Astrocyte of the hippocampus (primary cell): ENCODE measurements around the gene REPIN1.

Experiments
- DNase-seq: peaks from one replicate; pipeline ENCODE4 v3.0.0; 2011; ENCODE audit warnings: low read depth, low spot score

Gene REPIN1

DNA sequence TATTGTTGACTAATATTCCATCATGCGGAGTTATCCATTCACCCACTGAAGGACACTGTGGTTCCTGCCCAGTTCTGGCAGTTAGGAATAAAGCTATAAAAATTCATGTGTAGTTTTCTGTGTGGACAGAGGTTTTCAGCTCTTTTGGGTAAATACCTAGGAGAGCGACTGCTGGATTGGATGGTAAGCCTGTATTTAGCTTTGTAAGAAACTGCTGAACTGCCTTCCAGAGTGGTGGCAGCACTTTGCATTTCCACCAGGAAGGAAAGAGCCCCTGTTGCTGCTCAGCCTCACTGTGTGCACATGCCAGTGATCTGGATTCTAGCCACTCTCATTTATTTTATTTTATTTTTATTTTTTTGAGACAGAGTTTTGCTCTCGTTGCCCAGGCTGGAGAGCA, 24.7 kb downstream of the REPIN1 start:
- no peak for DNase-seq

DNA sequence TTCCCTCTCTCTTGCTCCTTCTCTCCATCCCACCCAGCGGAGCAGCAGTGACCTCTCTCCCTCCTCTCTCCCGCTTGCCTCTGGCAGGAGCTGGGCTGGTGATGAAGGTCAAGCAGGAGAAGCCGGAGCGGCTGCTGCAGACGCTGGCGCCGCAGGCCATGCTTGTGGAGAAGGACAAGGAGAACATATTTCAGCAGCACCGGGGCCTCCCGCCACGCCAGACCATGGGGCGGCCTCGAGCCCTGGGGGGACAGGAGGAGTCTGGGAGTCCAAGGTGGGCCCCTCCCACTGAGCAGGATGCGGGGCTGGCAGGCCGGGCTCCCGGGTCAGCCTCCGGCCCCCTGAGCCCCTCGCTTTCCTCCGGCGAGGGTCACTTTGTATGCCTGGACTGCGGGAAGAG, 27.8 kb downstream of the REPIN1 start:
- no peak for DNase-seq

DNA sequence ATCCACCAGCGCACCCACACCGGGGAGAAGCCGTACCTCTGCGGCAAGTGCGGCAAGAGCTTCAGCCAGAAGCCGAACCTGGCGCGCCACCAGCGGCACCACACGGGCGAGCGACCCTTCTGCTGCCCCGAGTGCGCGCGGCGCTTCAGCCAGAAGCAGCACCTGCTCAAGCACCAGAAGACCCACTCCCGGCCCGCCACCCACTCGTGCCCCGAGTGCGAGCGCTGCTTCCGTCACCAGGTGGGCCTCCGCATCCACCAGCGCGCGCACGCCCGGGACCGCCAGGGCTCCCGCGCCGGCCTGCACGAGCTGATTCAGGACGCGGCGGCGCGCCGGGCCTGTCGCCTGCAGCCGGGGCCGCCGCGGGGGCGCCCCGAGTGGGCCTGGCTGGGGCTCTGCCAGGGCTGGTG, 28.2 kb downstream of the REPIN1 start:
- no peak for DNase-seq

DNA sequence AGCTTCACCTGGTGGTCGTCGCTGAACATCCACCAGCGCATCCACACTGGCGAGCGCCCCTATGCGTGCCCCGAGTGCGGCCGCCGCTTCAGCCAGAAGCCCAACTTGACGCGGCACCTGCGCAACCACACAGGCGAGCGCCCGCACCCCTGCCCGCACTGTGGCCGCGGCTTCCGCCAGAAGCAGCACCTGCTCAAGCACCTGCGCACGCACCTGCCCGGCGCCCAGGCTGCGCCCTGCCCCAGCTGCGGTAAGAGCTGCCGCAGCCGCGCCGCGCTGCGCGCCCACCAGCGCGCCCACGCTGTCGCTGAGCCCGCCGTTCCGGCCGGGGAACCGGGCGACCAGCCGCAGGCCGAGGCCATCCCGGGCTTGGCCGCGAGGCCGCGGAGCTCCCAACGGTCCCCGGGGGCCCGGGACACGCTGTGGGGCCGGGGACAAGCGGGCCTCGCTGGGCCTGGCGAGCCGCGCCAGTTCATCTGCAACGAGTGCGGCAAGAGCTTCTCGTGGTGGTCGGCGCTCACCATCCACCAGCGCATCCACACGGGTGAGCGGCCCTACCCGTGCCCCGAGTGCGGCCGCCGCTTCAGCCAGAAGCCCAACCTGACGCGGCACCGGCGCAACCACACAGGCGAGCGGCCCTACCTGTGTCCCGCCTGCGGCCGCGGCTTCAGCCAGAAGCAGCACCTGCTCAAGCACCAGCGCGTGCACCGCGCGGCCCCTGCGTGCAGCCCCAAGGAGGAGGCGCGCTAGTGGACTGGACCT, 28.9 kb downstream of the REPIN1 start:
- DNase-seq = no peak

DNA sequence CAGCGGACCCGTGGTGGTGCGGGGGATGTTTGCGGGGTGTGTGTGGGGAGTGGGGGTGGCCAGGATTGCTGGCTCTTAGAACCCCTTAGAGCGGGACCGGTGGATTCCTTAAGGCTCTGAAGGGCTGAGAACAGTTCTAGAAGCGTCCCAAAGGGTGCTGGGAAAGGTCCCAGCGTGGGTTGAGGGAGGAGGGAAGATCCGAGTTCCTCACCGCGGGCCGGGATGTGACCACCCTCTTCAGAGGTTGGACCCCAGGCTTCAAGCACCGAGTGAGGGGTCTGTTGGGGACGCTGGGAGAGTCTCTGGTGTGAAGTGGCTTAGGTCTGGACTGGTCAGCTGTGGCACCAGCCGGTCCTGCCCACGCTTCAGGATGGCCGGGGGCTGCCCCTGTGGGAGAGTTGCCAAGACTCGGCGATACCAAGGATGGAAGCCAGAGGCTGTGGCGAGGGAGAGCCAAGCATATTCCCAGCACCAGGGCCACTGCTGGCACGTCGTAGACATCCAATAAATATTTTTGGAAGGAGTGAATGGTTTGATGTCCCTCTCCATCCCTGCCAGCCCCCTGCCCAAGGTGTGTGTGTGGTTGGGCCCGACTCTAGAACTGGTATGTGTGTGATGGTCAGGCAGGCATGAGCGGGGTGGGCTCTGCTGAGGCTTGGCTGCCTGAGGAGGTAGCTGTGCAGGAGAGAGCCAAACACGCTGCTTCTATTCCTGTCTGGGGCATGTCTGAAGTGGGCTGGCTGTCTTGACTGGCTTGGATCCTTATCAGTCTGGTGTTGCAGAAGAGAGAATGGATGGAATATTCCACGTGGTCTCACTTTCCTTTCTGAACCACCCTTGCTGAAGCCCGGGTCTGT, 29.7 kb downstream of the REPIN1 start:
- no peak for DNase-seq

DNA sequence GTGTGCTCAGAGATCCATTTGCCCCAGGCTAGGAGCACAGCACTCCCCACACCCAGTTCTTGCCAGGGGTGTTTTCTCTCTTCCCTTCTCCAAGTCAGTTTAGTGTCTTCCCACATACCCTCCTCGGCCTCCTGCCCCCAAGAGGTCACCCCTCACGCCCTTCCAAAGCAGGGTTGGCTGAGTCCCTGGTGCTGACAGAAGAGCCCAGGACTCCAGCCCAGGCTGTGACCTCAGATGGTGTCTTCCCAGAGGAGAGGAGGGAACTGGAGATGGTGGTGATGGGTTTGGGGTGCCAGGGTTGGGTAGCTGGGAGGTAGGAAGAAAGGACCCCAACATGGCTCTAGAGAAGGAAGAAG, 30.3 kb downstream of the REPIN1 start:
- DNase-seq = no peak

DNA sequence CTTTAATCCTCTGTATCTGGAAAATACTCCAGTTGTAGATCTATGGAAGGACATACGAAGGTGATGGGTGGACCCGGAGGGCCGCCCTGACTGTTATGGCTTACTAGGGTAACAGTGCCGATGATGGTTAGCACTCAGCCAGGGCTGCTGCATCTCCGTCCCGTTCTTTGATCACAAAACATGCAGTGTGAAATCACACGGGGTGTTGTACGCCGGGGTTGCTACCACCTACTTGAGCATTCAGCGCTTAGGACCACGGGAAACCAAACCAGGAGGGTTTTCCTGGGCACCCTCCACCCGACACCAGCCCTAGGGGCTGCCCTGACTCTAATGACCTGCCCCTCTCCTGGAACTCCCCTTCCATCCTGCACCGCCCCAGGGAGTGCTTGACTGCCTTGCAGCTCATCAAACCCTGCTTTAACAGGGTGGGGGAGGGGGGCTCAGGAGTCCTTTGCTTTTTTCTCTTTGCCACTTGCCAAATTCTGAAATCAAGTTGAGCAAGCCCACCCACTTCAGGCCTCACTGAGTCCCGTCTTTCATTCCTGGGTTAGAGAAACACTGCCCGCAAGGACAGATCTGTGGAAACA, 30.9 kb downstream of the REPIN1 start:
- DNase-seq = no peak

DNA sequence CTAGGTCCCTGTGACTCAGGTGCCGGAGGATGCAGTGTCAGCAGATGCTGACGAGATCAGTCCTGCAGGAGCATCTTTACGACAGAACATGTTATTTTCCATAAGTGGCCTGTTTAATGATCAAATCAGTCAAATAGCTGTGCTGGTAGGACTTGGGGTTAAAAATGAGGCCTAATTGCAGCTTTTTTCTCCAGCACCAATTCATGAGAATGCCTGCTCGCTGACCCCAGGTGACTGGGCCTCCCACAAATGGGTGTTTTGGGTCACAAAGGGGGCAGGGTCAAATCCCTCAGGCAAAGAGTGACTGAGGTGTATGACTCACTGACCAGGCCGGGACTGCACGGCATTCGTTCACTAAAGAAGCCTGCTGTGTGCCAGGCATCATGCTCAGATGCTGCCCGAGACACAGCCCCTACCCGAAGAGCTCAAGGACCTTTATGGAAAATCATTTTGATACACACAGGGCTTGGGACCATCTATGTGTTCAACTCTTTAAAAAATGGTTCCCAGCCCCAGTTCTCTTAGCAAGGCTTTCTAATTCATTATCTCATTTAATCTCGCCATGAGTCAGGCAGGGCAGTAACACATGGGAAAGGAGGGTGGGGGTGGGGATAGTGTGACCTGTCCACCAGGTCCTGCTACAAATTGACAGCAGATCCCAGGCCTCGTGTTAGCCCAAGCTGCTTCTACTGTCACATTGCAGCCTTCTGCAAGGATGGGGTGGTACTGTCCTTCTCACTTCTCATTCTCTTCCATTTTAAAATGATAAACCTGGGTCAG, 31.6 kb downstream of the REPIN1 start:
- peak; percentile 58 for DNase-seq

DNA sequence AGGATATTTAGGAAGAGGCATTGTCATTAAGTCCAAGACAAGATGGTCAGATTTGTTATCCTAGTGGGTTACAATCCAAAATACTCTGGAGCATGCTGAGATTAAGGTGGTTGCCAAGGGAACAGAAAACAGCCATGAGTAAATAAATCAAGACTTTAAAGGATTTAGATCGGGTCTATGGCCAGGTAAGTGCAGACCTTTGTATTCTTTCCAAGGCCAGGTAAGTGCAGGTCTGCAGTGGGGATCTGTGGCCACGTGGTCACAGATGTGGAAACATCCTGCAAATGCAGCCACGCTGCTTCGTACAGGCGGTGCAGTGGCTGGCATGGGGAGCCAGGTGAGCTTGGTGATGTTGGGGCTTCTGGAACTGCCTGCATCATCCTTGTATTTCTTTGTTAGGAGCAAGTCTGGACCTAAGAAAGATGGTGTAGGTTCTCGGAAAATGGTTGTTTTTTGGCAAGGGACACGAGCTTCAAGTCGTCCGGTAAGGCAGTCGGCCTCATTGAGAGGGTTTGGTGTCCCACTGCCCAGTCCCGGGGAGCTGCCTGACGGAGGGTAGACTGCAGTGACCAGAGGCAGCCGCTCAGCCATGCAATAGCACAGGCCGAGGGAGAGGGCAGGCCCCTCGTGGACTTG, 32.3 kb downstream of the REPIN1 start:
- no peak for DNase-seq

DNA sequence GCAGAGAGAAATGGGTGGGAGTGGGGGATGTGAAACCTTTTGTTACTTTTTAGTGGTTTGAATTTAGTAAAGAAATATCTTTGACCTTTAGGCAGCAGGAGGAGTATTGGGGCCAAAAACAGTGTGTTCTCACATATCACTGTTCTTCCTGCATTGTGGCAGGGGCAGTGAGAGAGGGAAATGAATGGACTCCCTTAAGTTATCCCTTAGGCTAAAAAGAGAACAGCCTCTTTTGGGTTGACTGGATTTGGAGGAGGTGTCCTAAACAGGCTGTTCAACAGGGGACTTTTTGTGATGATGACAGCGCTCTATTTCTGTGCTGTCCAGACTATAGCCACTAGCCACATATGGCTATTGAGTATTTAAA, 32.8 kb downstream of the REPIN1 start:
- no peak for DNase-seq

DNA sequence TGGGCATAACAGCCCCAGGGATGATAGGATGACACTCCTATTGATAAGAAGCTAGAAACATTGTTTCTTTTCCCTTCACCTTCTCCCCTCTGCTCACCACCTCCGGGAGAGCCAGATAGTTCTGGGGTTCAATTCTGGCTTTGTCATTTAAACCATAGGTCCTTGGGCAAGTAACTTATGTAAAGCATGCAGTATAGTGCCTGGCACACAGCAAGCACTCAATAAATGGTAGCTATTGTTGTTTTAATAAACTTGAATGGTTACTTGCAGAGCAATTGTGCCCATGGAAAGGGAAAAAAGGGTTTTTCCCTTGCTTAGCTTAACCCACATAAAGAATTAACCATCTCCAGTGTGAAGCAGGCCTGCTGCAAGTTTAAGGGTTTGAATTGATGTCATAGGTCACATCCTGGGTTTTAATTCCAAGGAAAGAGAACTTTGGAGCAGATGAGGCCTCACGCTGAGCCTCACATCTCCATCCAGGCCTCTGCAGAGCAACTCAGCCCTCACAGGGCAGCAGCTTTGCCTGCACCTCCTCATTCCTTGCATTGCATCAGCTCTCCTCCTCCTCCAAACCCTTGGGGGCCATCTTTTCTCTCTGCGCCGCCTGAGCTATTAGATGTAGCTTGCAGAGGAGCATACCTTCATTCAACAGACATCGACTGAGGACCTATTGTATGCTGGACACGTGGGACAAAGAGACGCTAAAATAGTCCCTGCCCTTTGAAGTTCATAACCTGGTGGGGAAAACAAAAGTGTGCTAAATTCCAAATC, 33.4 kb downstream of the REPIN1 start:
- no peak for DNase-seq

DNA sequence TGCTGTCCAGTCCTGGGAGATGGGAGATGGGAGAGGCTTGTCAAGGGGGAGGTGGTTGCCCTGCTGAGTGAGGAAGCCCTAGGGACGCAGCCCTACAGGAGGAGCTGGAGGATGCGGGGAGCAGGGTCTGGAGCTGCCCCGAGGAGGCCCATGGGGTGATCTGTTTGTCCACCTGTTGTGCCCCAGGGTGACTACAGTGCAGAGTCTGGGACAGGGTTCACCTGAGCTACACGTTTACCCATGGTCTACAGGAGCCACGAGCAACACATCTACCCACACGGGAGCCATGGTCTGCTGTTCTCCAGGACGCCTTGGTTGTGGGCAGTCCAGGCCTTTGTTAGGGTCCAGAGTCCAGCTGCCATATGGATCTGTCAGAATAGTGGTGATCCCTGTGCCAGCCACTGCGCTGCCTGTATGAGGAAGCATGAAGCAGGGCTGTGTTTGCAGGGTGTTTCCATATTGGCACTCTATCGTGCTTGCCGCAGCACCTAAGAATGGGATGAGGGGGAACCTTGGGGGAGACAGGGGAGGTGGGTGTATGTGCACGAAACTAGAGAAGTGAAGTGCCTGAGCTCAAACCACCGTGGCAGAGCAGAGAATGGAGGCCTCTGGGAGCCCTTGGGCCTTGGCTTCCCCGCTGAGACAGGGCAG, 34.2 kb downstream of the REPIN1 start:
- no peak for DNase-seq

DNA sequence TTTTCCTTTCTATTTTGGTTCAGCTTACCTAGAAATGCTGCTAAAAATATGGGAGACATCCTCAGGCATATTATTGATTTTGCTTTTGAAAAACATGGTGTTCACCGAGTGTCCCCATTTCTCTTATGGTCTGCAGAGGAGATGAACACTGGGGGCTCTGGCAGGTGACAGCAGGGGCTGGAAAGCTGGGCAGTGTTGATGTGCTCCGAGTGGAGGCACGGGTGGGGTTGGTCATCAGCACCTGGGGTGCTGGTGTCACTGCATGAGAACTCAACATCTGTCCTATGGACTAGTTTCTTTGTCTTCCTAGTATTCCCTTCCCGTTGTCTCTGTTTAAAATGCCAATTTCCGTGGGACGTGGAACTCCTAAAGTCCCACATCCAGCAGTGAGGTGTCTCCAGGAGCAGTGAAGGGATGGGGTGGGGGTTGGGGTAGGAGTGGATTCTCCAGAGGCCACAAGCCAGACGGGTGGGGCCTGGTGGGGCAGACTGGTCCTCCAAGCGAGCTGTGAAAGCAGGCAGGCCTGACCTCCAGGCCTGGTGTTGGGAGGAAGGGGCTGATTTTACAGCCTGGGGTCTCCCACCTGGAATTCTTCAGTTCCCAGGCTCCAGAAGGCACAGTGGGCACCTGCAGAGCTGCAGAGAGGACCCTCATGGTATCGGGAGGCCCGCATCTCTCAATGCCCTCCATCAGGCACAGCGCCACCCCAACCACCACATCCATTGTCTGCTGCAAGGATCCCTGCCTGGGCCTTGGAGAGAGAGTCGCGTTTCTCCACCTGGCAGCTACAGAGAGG, 35.0 kb downstream of the REPIN1 start:
- no peak for DNase-seq

DNA sequence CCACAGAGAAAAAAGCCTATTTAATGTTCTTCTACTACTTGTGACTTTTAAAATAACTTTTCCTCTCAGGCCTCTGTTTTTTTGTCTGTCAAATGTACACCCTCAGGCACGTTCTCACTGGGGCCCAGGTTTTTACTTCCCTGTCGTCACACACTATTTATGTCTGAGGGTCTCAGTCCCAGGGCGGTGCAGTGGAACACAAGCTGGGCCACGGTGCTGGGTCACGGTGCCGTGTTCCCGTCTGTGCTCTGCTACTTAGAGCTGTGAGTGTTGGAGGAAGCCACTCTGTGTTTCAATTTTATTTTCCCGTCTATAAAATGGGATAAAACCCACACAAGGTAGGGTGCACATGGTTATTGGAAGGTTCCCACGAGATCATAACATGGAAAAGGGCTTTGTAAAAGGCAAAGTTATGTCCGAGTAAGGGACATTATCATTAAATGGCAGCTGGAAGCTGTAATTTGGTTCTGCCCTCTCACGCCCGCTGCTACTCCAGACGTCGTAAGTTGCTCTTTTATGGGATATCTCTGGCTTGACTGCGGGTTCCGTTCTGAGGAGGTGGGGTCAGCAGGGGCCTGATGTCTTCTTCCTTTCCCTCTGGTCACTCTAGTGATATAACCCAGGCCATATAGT, 35.7 kb downstream of the REPIN1 start:
- no peak for DNase-seq

DNA sequence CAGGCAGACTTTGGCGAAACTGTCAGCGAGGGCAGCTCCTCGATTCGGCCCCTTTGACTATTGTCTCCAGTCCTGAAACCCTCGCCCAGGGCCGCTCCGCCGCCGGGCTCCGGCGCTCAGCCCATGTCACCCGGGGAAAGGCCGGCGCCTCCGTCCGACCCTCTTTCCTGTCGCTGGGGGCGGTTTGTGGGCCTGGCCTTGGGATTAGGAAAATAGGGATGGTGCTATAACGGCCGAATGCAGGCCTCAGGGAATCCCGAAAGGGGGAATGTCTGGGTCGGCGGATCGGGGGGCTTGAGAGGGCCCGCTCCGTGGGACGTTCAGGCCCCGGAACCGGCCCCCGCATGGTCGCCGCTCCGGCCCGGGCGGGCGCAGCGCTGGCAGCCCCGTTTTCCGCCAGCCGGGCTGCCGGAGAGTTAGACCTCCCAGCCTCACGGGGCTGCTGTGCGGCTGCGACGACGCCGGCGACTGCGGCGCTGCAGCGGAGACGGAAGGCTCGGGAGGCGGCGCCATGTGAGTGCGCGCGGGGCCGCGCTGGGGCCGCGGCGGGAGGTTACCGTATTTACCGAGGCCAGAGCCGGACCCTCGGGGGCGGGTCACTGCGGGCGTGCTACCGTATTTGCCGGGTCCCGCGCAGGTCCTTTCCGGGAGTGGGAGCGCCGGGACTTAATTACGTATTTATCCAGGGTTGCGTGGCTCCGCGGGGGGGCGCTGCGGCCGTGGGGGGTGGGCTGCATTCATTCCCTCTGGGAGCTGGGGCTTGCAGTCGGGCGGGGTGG, 36.4 kb downstream of the REPIN1 start:
- peak; percentile 96 for DNase-seq

DNA sequence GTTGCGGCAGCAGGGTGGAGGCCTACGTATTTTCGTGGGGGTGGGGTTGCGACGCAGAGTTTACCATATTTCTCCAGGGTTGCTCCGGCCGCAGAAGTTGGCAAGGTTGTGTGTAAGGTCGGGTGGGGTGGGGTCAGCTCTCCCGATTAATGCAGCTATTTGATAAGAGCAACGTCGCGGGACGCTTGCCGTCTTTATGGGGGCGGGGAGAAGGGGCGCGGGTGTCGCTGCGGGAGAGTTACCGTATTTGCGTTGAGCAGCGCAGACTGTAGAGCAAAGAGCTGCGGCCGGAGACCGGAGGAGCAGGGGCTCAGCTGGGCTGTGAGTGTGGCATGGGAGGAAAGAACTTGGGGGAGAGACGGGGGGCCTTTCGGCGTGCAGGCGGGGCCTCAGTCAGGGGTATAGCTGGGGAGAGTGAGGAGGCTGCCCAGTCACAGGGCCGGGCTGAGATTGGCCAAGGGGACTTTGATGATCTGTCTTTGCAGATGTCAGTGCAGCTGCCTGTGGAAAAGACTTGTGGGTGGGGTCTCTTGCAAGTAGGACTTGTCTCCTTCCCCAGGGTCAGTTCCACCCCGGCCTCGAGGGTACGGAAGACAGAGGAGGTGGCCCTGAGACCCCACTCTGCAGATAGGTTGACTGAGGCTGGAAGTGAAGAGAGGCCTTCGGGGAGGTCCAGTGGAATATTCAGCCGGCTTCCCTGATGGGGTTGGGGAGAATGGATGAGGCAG, 37.1 kb downstream of the REPIN1 start:
- DNase-seq = no peak

DNA sequence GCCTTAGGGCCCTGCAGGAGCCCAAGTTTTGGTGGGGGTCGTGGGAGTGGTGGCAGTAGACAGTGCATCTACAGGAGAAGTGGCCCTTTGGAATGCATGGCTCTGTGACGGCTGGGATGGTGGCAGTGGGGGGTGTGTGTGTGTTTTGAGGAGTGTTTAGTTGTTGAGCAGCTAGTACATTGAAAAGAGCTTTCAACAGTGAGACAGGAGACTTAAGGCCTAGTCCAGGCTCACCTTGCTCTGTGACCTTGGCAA, 37.6 kb downstream of the REPIN1 start:
- DNase-seq = no peak
